HG03108 (cell line): ENCODE data around the gene NSD1.
"Not testable (repeated sequence)": the region's sequence is repeated elsewhere in the genome, so short reads cannot be mapped to it uniquely, and the experiment has no call there.

ENCODE experiments used
- ATAC-seq: cut with Tn5 transposase; IDR thresholded peaks from one replicate; pipeline ENCODE4 v1.9.1; 2021; ENCODE audit warnings: moderate library complexity; ENCODE audit not compliant: unreplicated experiment

The NSD1 gene

DNA sequence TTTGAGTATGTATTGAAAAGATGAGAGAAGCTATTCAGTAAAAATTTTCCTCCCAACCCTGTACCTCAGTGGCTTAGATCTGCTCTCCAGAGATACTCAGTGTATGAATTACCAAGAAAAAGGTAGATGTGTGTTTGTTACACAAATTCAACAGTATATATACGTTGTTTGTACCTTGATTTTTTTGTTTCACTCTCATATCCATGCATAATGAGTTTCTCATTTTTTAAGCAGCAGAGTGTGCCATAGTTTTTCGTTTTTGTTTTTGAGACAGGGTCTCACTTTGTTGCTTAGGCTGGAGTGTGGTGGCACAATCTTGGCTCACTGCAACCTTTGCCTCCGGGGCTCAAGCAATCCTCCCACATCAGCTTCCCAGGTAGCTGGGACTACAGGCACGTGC is 92.2 kb downstream of the NSD1 start:
- ATAC-seq = no peak

- ATAC-seq = no peak
These were observed 93.3 kb downstream of the NSD1 start for GRCh38 chr5:177226860-177227259.

GRCh38 chr5:177228751-177229150 is 95.2 kb downstream of the NSD1 start:
- no peak for ATAC-seq

- no peak for ATAC-seq
These were observed 97.1 kb downstream of the NSD1 start for GRCh38 chr5:177230660-177231059.

- no peak for ATAC-seq
These were observed 98.1 kb downstream of the NSD1 start for GRCh38 chr5:177231479-177232250.

DNA sequence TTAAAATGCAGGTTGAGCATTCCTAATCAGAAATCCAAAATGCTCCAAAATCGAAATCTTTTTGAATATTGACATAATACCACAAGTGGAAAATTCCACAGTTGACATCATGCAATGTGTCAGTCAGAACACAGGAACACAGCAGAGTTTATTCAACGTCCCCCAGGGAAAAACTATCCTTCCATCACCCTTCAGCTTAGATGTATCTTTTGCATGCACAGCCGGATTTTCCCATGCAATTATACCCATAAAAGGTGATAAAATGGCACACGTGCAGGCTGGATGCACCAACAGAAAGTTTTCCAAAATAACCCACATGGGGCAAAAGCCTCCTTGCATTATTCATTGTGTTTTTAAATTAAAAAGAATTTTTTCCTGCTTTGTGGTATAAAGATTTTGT is 98.8 kb downstream of the NSD1 start:
- no peak for ATAC-seq

DNA sequence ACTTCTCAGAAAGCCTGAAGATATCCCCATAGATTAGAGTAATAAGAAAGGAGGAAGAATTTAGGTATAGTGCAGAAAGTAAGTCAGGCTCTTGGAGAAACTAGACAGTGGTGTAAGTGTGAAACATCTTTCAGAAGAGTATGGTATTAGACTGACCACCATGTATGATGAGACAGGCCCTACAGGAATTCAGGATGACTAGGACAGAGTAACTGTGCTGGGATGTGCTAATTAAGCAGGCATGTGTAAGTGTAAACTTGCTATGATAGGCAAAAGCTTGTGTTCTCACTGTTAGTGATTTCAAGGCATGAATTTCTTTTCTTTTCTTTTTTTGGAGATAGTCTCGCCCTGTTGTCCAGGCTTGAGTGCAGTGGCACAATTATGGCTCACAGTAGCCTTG is 99.2 kb downstream of the NSD1 start:
- ATAC-seq = no peak

- ATAC-seq = no peak
These were observed 99.6 kb downstream of the NSD1 start for GRCh38 chr5:177233206-177233605.

DNA sequence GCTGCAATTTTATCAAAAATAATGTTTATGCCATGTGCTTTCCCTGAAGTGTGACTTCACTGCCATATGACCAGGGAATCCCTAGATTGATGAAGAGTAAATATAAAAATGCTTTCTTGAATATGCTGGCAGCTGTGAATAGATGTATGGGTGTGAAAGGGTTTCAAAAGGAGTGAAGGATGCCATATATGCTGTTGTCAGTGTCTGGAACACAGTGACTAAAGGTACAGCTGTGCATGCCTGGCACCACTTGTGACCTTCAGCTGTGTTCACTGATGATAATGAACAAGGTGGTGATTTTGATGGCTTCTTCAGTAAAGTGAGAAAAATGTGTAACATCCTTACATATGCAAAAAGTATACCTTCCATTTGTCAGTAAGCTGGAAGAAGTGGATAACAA is 100.2 kb downstream of the NSD1 start:
- no peak for ATAC-seq

DNA sequence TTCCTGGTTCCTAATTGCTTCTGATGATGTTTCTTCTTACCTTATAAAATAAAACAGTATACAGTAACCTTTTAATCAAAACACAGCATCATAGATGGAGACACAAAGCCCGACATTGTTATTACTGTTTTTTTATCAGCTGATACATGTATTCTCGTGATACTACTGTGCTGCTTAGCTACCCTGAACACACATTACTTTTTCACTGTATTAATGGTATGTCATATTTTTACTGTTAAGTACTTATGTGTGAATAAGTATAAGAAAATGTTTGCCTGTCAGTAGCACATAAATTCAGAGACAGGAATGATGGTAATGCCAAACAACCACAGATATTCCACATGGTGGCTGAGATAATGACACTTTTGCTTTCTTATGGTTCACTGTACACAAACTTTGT is 101.3 kb downstream of the NSD1 start:
- ATAC-seq = no peak

DNA sequence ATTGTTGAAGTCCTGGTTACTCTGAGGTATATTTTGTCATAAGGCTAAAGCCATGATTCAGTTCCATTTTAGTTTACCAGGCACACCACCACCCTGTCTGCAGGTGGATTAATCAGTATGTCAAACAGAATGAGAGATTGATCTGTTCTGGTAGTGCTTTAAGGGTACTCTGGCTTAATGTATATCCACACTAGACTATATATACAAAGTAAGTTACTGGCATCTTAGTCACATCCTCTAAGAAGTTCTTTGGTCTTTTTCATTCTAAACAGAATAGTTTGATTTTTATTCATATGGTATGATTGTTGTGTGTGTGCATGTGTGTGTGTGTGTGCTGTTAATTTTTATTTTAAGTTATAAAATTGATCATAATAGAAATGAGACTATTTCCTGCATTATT is 108.2 kb downstream of the NSD1 start:
- ATAC-seq = no peak

- ATAC-seq = no peak
These were observed 108.7 kb downstream of the NSD1 start for GRCh38 chr5:177242304-177242703.

- ATAC-seq = no peak
These were observed 116.4 kb downstream of the NSD1 start for GRCh38 chr5:177249761-177250537.

DNA sequence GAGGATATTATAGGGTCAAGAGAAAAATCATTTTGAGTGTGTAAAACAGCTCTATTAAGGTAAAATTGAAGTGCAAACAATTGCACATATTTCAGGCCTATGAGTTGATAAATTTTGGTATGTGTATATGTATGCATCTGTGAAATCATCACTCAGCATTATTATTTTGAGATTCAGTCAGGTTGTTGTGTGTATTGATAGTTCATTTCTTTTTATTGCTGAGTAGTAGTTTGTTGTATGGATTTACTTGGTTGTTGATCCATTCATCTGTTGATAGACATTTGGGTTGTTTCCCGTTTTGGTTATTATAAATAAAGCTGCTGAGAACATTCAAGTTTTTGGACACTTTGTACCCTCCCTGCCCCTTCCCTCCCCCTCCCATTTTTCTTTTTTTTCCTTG is 119.7 kb downstream of the NSD1 start:
- no peak for ATAC-seq

- no peak for ATAC-seq
These were observed 122.7 kb downstream of the NSD1 start for GRCh38 chr5:177256296-177256695.

DNA sequence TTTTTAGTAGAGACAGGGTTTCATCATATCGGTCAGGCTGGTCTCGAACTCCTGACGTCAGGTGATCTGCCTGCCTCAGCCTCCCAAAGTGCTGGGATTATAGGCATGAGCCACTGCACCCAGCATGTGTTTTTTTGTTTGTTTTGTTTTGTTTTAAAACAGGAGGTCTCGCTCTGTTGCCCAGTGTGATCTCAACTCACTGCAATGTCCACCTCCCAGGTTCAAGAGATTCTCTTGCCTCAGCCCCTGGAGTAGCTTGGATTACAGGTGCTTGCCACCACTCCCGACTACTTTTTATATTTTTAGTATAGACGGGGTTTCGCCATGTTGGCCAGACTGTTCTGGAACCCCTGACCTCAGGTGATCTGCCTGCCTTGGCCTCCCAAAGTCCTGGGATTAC is 125.1 kb downstream of the NSD1 start:
- ATAC-seq = not testable (repeated sequence)

- ATAC-seq = no peak
These were observed 127.4 kb downstream of the NSD1 start for GRCh38 chr5:177260961-177261360.

DNA sequence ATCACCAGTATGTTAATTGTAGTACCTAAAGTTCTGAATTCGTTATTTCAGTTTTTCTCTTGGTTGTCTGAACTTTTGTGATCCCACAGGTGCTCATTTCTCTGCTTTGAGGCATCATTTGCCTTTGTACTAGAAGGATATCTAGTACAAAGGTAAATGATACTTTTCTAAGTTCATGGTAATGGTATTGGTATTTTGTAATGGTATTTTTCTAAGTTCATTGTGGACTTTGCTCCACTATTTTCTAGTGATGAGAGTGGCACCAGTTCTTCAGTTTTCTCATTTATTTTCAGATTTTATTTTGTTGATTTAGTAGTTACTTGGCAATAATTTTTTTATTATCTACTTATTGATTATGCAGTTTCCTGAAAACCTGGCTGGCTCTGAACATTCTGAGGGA is 127.9 kb downstream of the NSD1 start:
- ATAC-seq = no peak

DNA sequence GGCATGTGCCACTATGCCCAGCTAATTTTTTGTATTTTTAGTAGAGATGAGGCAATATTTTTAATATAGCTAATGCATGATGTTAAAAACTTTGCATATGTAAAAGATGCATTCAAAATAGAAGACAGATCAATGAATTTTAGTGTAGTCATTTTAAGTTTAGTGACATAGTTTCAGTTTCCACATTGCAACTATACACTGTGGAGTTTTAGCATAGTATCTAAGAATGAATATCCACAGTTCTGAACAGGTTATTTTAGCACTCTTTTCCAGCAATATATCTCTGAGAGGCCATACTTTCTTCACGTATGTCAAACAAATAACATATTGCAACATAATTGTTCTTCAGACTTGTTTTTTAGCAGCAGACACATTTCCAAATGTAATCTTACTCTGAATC is 130.6 kb downstream of the NSD1 start:
- ATAC-seq = no peak

- ATAC-seq = no peak
These were observed 131.8 kb downstream of the NSD1 start for GRCh38 chr5:177265395-177265794.

- ATAC-seq = no peak
These were observed 135.8 kb downstream of the NSD1 start for GRCh38 chr5:177269232-177269895.

GRCh38 chr5:177269976-177270375 is 136.4 kb downstream of the NSD1 start:
- ATAC-seq = no peak
